GM23338 (cell line): ENCODE data around the gene TP53. TPM values are rescaled to one million over a fixed set of nuclear protein-coding genes. Genes with fewer than 3 reads are reported as not detected.

Source experiments
- ATAC-seq: fragments of 200-7000 bp; cut with Tn5 transposase; 3 replicates; pipeline ENCODE4 v1.9.1; 2020
- DNase-seq: peaks from one replicate; pipeline ENCODE4 v3.0.0-alpha.2; 2015; ENCODE audit warnings: low spot score
- H2AFZ ChIP-seq: fragments of 200-600 bp; sonication (generic); 2 replicates; pipeline ENCODE4 v1.8.0; 2016; ENCODE audit warnings: antibody characterized with exemption, mild to moderate bottlenecking, moderate library complexity
- H3F3A ChIP-seq: fragments of 200-600 bp; sonication (generic); replicated peaks from 2 replicates; pipeline ENCODE4 v1.8.0; 2017; ENCODE audit warnings: antibody characterized with exemption, mixed run types, low read depth
- H3K27ac ChIP-seq: fragments of 200-600 bp; sonication (generic); 2 replicates; pipeline ENCODE4 v1.6.1; 2016; ENCODE audit warnings: low read depth
- H3K27me3 ChIP-seq: fragments of 200-600 bp; sonication (generic); 2 replicates; pipeline ENCODE4 v1.8.0; 2016; ENCODE audit warnings: mild to moderate bottlenecking, mixed run types, moderate library complexity; ENCODE audit not compliant: insufficient read depth
- H3K36me3 ChIP-seq: fragments of 200-600 bp; sonication (generic); 2 replicates; pipeline ENCODE4 v1.8.0; 2016; ENCODE audit warnings: mild to moderate bottlenecking; ENCODE audit not compliant: insufficient read depth
- H3K4me1 ChIP-seq: fragments of 200-600 bp; sonication (generic); 2 replicates; pipeline ENCODE4 v1.8.0; 2016; ENCODE audit warnings: mild to moderate bottlenecking, moderate library complexity; ENCODE audit not compliant: insufficient read depth
- H3K4me2 ChIP-seq: fragments of 200-600 bp; sonication (generic); 2 replicates; pipeline ENCODE4 v1.7.1; 2017; ENCODE audit warnings: mixed run types
- H3K4me3 ChIP-seq: fragments of 200-600 bp; sonication (generic); 2 replicates; pipeline ENCODE4 v1.6.1; 2016; ENCODE audit warnings: mixed run types
- H3K79me2 ChIP-seq: fragments of 200-600 bp; sonication (generic); replicated peaks from 2 replicates; pipeline ENCODE4 v1.8.0; 2017; ENCODE audit warnings: mild to moderate bottlenecking; ENCODE audit not compliant: insufficient read depth
- H3K9me2 ChIP-seq: fragments of 200-600 bp; sonication (generic); 2 replicates; pipeline ENCODE4 v1.8.0; 2017; ENCODE audit not compliant: insufficient read depth
- H4K20me1 ChIP-seq: fragments of 200-600 bp; sonication (generic); replicated peaks from 2 replicates; pipeline ENCODE4 v1.8.0; 2017; ENCODE audit warnings: mild to moderate bottlenecking; ENCODE audit not compliant: insufficient read depth
- H3K27ac Mint-ChIP-seq: 2 replicates; pipeline ENCODE4 v1.8.0; 2020; ENCODE audit warnings: inconsistent platforms, mild to moderate bottlenecking, moderate library complexity, mixed read lengths
- H3K27me3 Mint-ChIP-seq: 3 replicates; pipeline ENCODE4 v1.8.0; 2022; ENCODE audit warnings: low read depth, mild to moderate bottlenecking, moderate library complexity, mixed read lengths, inconsistent platforms; ENCODE audit not compliant: insufficient read depth, poor library complexity
- H3K36me3 Mint-ChIP-seq: 3 replicates; pipeline ENCODE4 v1.8.0; 2021; ENCODE audit warnings: low read depth, mild to moderate bottlenecking, inconsistent platforms, moderate library complexity, mixed read lengths
- H3K4me1 Mint-ChIP-seq: 3 replicates; pipeline ENCODE4 v1.8.0; 2020; ENCODE audit warnings: mild to moderate bottlenecking, inconsistent platforms, mixed read lengths
- H3K4me3 Mint-ChIP-seq: 3 replicates; pipeline ENCODE4 v1.8.0; 2021; ENCODE audit warnings: moderate library complexity, mild to moderate bottlenecking, inconsistent platforms, mixed read lengths
- H3K9me3 Mint-ChIP-seq: 3 replicates; pipeline ENCODE4 v1.8.0; 2020; ENCODE audit warnings: moderate library complexity, mild to moderate bottlenecking, inconsistent platforms, mixed read lengths
- CREB1 ChIP-seq: fragments of 250-450 bp; sonication (Bioruptor Pico); IDR thresholded peaks from 2 replicates; pipeline ENCODE4 v1.5.0; 2020; ENCODE audit warnings: low read depth, mild to moderate bottlenecking, moderate library complexity
- CTCF ChIP-seq, 2 experiments: fragments of 200-600 bp in 1 of 2; sonication (generic) in 1 of 2; conservative IDR thresholded peaks; 2 replicates each; pipeline versions ENCODE4 v1.5.1 to v1.6.1; 2016 to 2017; ENCODE audit warnings: antibody characterized with exemption in 2 of 2, low read depth in 2 of 2, mild to moderate bottlenecking in 2 of 2, moderate library complexity in 1 of 2
- ETS1 ChIP-seq: IDR thresholded peaks from 2 replicates; pipeline ENCODE4 v1.6.1; 2016; ENCODE audit warnings: antibody characterized with exemption
- EZH2 ChIP-seq: fragments of 200-600 bp; sonication (generic); IDR thresholded peaks from one replicate; pipeline ENCODE4 v1.8.0; 2017; ENCODE audit warnings: antibody characterized with exemption, mild to moderate bottlenecking, low read depth; ENCODE audit not compliant: unreplicated experiment
- EZH2phosphoT487 ChIP-seq: fragments of 200-600 bp; sonication (generic); IDR thresholded peaks from one replicate; pipeline ENCODE4 v1.8.1; 2018; ENCODE audit warnings: antibody characterized with exemption; ENCODE audit not compliant: unreplicated experiment
- JUNB ChIP-seq: IDR thresholded peaks from one replicate; pipeline ENCODE4 v1.6.1; 2016; ENCODE audit warnings: antibody characterized with exemption; ENCODE audit not compliant: unreplicated experiment
- NANOG ChIP-seq: IDR thresholded peaks from 2 replicates; pipeline ENCODE4 v1.6.1; 2016; ENCODE audit warnings: antibody characterized with exemption, borderline replicate concordance
- POLR2AphosphoS5 ChIP-seq: IDR thresholded peaks from 2 replicates; pipeline ENCODE4 v1.6.1; 2016; ENCODE audit warnings: antibody characterized with exemption, low read depth
- REST ChIP-seq: IDR thresholded peaks from one replicate; pipeline ENCODE4 v1.6.1; 2018; ENCODE audit warnings: antibody characterized with exemption; ENCODE audit not compliant: unreplicated experiment
- STAT1 ChIP-seq: IDR thresholded peaks from one replicate; pipeline ENCODE4 v1.6.1; 2016; ENCODE audit warnings: antibody characterized with exemption; ENCODE audit not compliant: unreplicated experiment
- ZNF114 ChIP-seq: fragments of 250-450 bp; sonication (Bioruptor Pico); IDR thresholded peaks from 2 replicates; pipeline ENCODE4 v1.5.0; 2020; ENCODE audit warnings: mild to moderate bottlenecking, moderate library complexity
- ZNF331 ChIP-seq: fragments of 250-450 bp; sonication (Bioruptor Pico); IDR thresholded peaks from 2 replicates; pipeline ENCODE4 v1.5.0; 2020; ENCODE audit warnings: low read depth, mild to moderate bottlenecking, moderate library complexity
- ZNF462 ChIP-seq: fragments of 250-450 bp; sonication (Bioruptor Pico); IDR thresholded peaks from 2 replicates; pipeline ENCODE4 v1.5.0; 2020; ENCODE audit warnings: mild to moderate bottlenecking, moderate library complexity
- polyA plus RNA-seq: library from polyadenylated mRNA; unstranded; fragments of >200 nt; fragmentation: Nextera tagmentation; extraction: Ambion mirVana; gene quantifications from 2 replicates; pipeline ENCODE4 v1.2.1, GENCODE V29; 2016
- total RNA-seq: library from RNA; depleted of rRNA; stranded (reverse); fragments of >200 nt; shearing (Covaris generic); gene quantifications from 2 replicates; pipeline ENCODE4 v1.2.3, GENCODE V29; 2014

The TP53 gene
- total and polyA plus RNA-seq, 2 experiments from 2014 or later = 119 to 154 TPM

- Histone ChIP-seq H2AFZ (peak overlapping the region; percentile 50; the same call in 1 of the 2 replicates), H3K27ac (peak overlapping the region; percentile 28; the same call in 1 of the 2 replicates), H3K36me3 (no peaks in the 10 kb centered on the region), H3K27me3 (no peaks in the 10 kb centered on the region), H3K9me2 (no peaks in the 10 kb centered on the region), H3K79me2 (peaks cover 45% of the 10 kb centered on the region), H4K20me1 (peaks cover 9% of the 10 kb centered on the region), H3K4me3 (peak overlapping the region; percentile 94), H3K4me1 (peaks cover 15% of the 10 kb centered on the region), H3F3A (peaks cover 15% of the 10 kb centered on the region), H3K4me2 (peak overlapping the region; percentile 98)
- peaks cover 41% of the 10 kb centered on the region for H3K27me3 Mint-ChIP-seq
- no peaks in the 10 kb centered on the region; the same call in 2 of the 3 replicates for H3K9me3 Mint-ChIP-seq
- H3K27ac Mint-ChIP-seq = peak overlapping the region; percentile 40; the same call in 1 of the 2 replicates
- H3K4me3 Mint-ChIP-seq = peak overlapping the region; percentile 96
- ATAC-seq (no peak), DNase-seq (peak; percentile 14)
- TF ChIP-seq NANOG (no peak), STAT1 (no peak), EZH2 (no peak), ETS1 (no peak), ZNF114 (CRISPR knock-in tag) (no peak), CREB1 (no peak), ZNF462 (CRISPR knock-in tag) (no peak), REST (no peak), EZH2phosphoT487 (no peak), ZNF331 (CRISPR knock-in tag) (no peak), JUNB (no peak), CTCF (conservative IDR thresholded peaks at IDR 0.05; ENCODE audit: low read depth in 2 of 2) (no peak), POLR2AphosphoS5 (no peak)
- H3K4me1 Mint-ChIP-seq = peaks cover 26% of the 10 kb centered on the region
- H3K36me3 Mint-ChIP-seq = peaks cover 49% of the 10 kb centered on the region
Measured at GRCh38 chr17:7688808-7689316, 1.6 kb upstream of the TP53 start.
